ENCODE results near the gene RTN4.
"Not testable (repeated sequence)": the region's sequence is repeated elsewhere in the genome, so short reads cannot be mapped to it uniquely, and the experiment has no call there.

RTN4 gene

DNA sequence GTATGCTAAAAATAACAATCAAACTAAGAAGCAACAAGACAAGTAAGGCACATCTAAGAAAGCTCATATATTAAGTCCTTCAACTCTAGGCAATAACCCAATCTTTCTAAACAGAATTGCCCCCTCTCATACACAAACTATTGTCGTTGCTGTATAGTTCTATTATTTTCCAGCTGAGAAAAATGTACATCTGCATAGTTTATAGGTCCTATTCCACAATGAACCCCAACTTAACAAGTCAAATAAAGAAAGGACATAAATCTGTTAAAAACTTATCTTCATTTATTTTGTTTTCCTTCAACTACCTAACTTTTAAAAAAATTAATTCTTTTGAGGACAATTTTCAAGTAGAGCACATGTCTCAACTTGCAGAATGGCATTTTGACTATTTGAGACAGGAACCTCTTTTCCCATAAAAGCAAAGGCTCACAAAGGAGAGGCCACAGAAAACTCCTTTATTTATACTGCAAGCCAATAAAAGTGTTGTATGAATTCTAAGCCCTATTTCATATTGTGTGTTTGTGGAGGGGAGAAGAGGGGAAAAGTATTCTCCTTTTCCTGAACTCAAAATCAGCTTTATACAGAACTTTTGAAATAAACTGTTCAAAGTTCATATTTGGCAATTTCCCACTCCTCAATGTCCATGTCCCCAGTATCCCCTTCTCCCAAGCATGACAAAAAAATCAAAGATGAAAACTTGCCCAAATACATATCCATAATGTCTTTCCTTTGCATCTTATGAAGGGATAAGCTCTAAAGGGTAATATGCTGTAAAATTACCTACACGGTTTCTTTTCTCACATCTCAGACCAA lies 37.4 kb downstream of the RTN4 start:
- Mint-ChIP-seq H3K4me3 (no peak overlapping the region), H3K9me3 (no peaks in the 10 kb centered on the region), H3K27ac (no peak overlapping the region), H3K4me1 (peaks cover 23% of the 10 kb centered on the region), H3K36me3 (no peaks in the 10 kb centered on the region)
- DNase-seq (ENCODE audit: low spot score in 2 of 2) (no peak), ATAC-seq (no peak)

- H3K27ac Mint-ChIP-seq: no peak overlapping the region
- H3K36me3 Mint-ChIP-seq: no peaks in the 10 kb centered on the region
- no peak overlapping the region for H3K4me3 Mint-ChIP-seq
- no peaks in the 10 kb centered on the region for H3K9me3 Mint-ChIP-seq
- no peak for DNase-seq (ENCODE audit: low spot score in 2 of 2)
- ATAC-seq: no peak
- peaks cover 32% of the 10 kb centered on the region for H3K4me1 Mint-ChIP-seq
Observed at GRCh38 chr2:55011831-55012671, 38.2 kb downstream of the RTN4 start.

GRCh38 chr2:55010915-55011314 lies 39.3 kb downstream of the RTN4 start:
- ATAC-seq (no peak), DNase-seq (ENCODE audit: low spot score in 2 of 2) (no peak)
- H3K4me3 Mint-ChIP-seq: no peak overlapping the region

DNA sequence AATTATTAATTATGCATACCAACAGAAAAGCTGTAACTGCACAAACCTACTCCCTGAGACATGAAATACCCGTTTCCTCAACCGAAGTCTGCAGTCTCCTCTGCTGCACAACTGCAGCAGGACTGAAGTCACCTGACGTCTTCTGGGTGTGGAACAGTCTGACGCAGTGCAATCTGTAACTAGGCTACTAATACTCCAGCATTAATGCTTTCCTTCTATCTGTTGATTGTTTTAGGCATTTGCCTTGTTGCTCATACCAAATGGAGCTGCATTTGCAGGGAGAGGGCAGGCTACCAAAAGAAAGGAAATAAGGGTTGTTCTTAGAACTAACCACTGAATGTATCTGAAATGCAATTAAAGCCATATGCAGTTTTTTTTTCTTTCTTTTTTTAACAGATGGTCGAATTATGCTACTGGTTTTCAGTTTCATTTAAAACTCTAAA lies 40.1 kb downstream of the RTN4 start:
- H3K36me3 Mint-ChIP-seq: no peaks in the 10 kb centered on the region
- DNase-seq (ENCODE audit: low spot score in 2 of 2): peak in 1 of 2 donors; percentile 54
- H3K27ac Mint-ChIP-seq: peak overlapping the region; percentile 51
- peaks cover 41% of the 10 kb centered on the region for H3K4me1 Mint-ChIP-seq
- H3K9me3 Mint-ChIP-seq: no peaks in the 10 kb centered on the region
- ATAC-seq: peak; percentile 92
- peak overlapping the region; percentile 65 for H3K4me3 Mint-ChIP-seq

More at GRCh38 chr2:55010915-55011314, 39.3 kb downstream of the RTN4 start:
- Mint-ChIP-seq H3K4me1 (peaks cover 43% of the 10 kb centered on the region), H3K9me3 (no peaks in the 10 kb centered on the region), H3K27ac (no peak overlapping the region), H3K36me3 (no peaks in the 10 kb centered on the region)

GRCh38 chr2:55009277-55010060 lies 40.8 kb downstream of the RTN4 start:
- no peak for ATAC-seq

DNA sequence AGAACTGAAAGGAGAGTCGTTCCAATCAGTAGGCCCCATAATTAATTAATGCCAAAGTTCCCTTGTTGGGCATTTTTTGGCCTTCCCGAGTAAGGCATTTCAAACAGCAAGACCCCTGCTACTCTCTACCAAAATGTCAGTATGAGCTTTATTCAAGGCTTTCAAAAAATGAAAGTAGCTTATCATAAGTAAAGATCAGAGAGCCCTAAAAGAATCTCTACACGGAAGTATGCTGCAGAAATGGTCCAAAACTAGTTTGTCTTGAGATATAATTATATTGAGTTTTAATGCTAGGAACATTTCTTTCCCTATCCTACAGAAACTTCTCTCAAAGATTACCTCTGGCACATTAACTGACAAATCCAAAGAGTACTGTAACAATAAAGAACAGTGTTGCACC lies 43.9 kb downstream of the RTN4 start:
- H3K4me3 Mint-ChIP-seq: no peak overlapping the region
- peak overlapping the region; percentile 6 for H3K27ac Mint-ChIP-seq
- no peaks in the 10 kb centered on the region for H3K9me3 Mint-ChIP-seq
- DNase-seq (ENCODE audit: low spot score in 2 of 2) (no peak), ATAC-seq (no peak)
- no peaks in the 10 kb centered on the region for H3K36me3 Mint-ChIP-seq
- H3K4me1 Mint-ChIP-seq: peaks cover 46% of the 10 kb centered on the region

More at GRCh38 chr2:55009277-55010060, 40.8 kb downstream of the RTN4 start:
- peak overlapping the region; percentile 51 for H3K27ac Mint-ChIP-seq
- H3K4me3 Mint-ChIP-seq: peak overlapping the region; percentile 65
- peaks cover 42% of the 10 kb centered on the region for H3K4me1 Mint-ChIP-seq
- H3K36me3 Mint-ChIP-seq: no peaks in the 10 kb centered on the region
- H3K9me3 Mint-ChIP-seq: no peaks in the 10 kb centered on the region
- no peak for DNase-seq (ENCODE audit: low spot score in 2 of 2)

DNA sequence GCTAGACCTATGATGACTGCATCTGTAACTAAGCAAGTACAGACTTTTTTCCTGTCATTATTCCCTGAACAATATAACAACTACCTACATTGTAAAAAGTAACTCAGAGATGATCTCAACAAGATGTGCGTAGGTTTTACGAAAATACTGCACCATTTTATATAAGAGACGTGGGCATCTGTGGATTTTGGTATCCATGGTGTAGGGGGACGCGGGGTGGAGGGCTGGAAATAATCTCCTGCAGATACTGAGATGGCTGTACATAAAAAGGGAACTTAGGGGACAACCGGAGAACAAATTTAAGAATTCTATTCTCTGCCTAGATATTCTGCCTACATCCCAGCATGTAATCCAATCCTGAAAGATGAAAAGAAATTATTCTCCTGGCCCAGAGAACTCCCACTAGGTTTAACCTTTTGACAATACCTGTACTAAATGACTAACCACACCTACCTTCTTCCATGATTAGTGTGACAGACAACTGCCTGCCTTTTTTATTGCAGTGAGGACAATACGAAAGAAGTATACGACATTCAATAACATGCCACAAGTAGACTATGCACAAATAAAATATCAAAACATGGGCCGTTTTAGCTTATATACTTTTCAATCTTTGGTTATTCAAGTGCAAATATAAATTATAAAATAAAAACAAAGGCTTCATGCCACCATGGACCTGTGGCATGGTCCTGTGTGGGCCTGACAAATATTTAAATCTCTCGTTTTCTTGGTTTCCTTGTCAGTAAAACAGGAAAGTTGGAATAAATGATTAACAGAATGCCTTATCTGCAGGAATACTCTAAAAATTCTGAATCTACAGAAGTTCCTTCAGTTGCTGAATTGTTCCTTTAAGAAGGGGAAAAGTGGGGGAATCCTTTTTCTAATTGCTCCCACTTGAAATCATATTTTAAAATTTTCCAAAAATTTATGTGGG lies 46.3 kb downstream of the RTN4 start:
- DNase-seq (ENCODE audit: low spot score in 2 of 2): no peak
- no peak overlapping the region for H3K4me3 Mint-ChIP-seq
- peaks cover 45% of the 10 kb centered on the region for H3K4me1 Mint-ChIP-seq
- no peak for ATAC-seq
- H3K9me3 Mint-ChIP-seq: no peaks in the 10 kb centered on the region
- H3K27ac Mint-ChIP-seq: no peak overlapping the region
- H3K36me3 Mint-ChIP-seq: no peaks in the 10 kb centered on the region

DNA sequence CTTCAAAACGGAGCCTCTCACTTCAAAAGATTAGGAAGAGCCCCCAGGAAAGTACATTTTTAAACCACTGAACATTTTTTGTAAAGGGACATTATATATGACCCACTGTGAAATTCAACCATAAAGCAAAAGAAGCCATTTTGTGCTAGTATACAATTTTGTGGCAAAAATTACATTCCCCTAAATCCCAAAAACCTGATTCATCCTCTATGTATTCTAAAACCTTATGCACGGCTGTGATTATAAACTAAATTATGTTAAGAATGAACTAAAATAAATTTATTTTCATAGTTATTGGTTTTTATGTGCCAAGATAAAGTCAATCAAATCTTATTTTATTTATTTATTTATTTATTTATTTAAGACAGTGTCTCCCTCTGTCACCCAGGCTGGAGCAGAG lies 48.5 kb downstream of the RTN4 start:
- H3K9me3 Mint-ChIP-seq: no peaks in the 10 kb centered on the region
- H3K27ac Mint-ChIP-seq: no peak overlapping the region
- ATAC-seq (no peak), DNase-seq (ENCODE audit: low spot score in 2 of 2) (no peak)
- peaks cover 55% of the 10 kb centered on the region for H3K4me1 Mint-ChIP-seq
- no peaks in the 10 kb centered on the region for H3K36me3 Mint-ChIP-seq
- H3K4me3 Mint-ChIP-seq: no peak overlapping the region

GRCh38 chr2:55000341-55000740 lies 49.9 kb downstream of the RTN4 start:
- H3K27ac Mint-ChIP-seq: no peak overlapping the region
- H3K4me1 Mint-ChIP-seq: peaks cover 55% of the 10 kb centered on the region
- ATAC-seq (no peak), DNase-seq (ENCODE audit: low spot score in 2 of 2) (no peak)
- no peak overlapping the region for H3K4me3 Mint-ChIP-seq
- H3K36me3 Mint-ChIP-seq: no peaks in the 10 kb centered on the region
- no peaks in the 10 kb centered on the region for H3K9me3 Mint-ChIP-seq

DNA sequence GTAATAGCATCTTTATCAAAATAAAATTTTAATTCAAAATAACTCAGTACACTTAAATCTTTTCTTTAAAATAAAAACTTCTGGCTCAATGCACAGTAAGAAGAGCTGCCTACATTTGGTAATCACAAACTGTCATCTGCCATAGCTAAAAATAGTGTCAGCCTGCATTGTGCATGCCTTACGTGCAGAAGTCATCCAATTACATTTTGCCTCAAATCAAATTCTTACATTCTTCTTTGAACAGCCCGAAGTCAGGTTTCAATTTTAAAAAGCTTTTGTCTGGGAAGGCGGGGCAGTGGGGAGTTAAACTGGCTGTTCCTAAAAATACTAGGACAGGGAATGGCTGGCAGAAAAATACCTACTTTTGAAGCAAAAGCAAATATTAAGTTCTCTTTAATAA lies 51.1 kb downstream of the RTN4 start:
- Mint-ChIP-seq H3K9me3 (no peaks in the 10 kb centered on the region), H3K4me3 (no peak overlapping the region), H3K4me1 (peaks cover 57% of the 10 kb centered on the region), H3K27ac (no peak overlapping the region), H3K36me3 (no peaks in the 10 kb centered on the region)
- DNase-seq (ENCODE audit: low spot score in 2 of 2): no peak
- ATAC-seq: no peak

DNA sequence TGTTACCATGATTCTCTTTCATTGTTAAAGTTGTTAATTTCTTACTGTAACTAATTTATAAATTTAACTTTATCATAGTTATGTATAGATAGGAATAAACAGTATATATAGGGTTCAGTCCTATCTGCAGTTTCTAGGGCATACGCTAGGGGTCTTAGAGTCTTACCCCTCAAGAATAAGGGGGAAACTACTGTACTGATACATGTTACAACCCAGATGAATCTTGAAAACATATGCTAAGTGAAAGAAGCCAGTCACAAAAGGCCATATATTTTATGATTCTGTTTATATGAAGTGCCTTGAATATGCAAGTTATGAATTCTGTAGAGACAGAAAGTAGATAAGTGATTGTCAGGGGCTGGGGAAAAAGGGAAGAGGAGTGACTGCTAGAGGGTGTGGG lies 52.4 kb downstream of the RTN4 start:
- Mint-ChIP-seq H3K4me1 (peaks cover 66% of the 10 kb centered on the region), H3K27ac (peak overlapping the region; percentile 34), H3K4me3 (no peak overlapping the region), H3K36me3 (no peaks in the 10 kb centered on the region), H3K9me3 (no peaks in the 10 kb centered on the region)
- no peak for ATAC-seq
- DNase-seq (ENCODE audit: low spot score in 2 of 2): no peak

GRCh38 chr2:54995553-54995952 lies 54.7 kb downstream of the RTN4 start:
- Mint-ChIP-seq H3K27ac (no peak overlapping the region), H3K4me3 (no peak overlapping the region), H3K9me3 (no peaks in the 10 kb centered on the region), H3K4me1 (peaks cover 59% of the 10 kb centered on the region), H3K36me3 (no peaks in the 10 kb centered on the region)
- ATAC-seq: peak; percentile 60
- DNase-seq (ENCODE audit: low spot score in 2 of 2): no peak

DNA sequence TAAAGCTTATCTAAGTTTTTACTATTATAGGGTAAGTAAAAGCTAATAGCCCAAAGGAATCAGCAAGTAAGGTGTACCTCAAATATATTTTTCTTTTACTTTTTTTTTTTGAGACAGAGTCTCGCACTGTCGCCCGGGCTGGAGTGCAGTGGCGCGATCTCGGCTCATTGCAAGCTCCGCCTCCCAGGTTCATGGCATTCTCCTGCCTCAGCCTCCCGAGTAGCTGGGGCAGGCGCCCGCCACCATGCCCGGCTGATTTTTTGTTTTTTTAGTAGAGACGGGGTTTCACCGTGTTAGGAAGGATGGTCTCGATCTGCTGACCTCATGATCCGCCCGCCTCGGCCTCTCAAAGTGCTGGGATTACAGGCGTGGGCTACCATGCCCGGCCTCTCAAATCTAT lies 59.6 kb downstream of the RTN4 start:
- DNase-seq (ENCODE audit: low spot score in 2 of 2); ATAC-seq; H3K4me3 Mint-ChIP-seq; H3K27ac Mint-ChIP-seq; H3K9me3 Mint-ChIP-seq: not testable (repeated sequence)
- Mint-ChIP-seq H3K4me1 (peaks cover 25% of the 10 kb centered on the region), H3K36me3 (peaks cover 18% of the 10 kb centered on the region)

DNA sequence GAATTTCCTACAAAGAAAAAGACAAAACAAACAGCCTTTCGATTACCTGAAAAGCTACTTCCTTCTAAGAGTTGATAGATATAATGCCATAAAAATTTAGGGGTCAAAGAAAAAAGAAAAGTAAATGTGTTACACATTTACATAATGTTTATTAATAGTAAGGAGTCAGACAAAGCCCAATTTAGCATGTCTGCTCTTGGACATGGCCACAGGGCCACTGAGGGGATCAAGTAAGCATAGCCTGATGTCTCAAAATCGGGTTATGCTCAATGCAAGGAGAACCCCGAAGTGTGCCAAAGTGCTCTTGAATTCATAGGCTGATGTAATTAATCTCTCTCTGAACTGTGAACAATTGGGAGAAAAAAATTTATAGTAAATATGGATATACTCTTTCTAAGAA lies 61.6 kb downstream of the RTN4 start:
- H3K4me3 Mint-ChIP-seq: no peak overlapping the region
- DNase-seq (ENCODE audit: low spot score in 2 of 2): no peak
- ATAC-seq: no peak
- peaks cover 19% of the 10 kb centered on the region for H3K4me1 Mint-ChIP-seq
- no peaks in the 10 kb centered on the region for H3K9me3 Mint-ChIP-seq
- peaks cover 30% of the 10 kb centered on the region for H3K36me3 Mint-ChIP-seq
- no peak overlapping the region for H3K27ac Mint-ChIP-seq
